ENCODE measurements around the gene TUBE1.
"Not testable (repeated sequence)": the region's sequence is repeated elsewhere in the genome, so short reads cannot be mapped to it uniquely, and the experiment has no call there.

Gene TUBE1

DNA sequence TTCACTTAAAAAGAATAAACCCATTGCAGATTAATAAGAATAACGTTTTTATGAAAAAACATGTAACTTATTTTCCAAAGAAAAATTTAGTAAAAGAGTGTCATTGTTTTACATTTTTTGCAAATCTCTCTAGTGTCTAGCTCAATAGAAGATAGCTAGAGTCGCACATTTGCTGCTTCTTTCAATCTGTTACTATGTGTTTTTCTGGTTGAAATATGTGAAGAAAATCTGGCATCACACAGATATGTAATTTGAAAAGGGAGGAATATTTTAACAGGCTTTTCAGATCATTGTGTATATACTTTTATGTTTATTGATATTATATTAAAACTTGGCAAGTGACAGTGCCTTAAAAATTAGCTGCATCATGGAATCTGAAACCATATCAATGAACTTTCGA is 24.3 kb downstream of the TUBE1 start:
- H3K27ac ChIP-seq: no peak overlapping the region
- no peak for TF ChIP-seq ZFX (IDR thresholded peaks at IDR 0.05; ENCODE audit: borderline replicate concordance)
- TF ChIP-seq, protein P1, sequence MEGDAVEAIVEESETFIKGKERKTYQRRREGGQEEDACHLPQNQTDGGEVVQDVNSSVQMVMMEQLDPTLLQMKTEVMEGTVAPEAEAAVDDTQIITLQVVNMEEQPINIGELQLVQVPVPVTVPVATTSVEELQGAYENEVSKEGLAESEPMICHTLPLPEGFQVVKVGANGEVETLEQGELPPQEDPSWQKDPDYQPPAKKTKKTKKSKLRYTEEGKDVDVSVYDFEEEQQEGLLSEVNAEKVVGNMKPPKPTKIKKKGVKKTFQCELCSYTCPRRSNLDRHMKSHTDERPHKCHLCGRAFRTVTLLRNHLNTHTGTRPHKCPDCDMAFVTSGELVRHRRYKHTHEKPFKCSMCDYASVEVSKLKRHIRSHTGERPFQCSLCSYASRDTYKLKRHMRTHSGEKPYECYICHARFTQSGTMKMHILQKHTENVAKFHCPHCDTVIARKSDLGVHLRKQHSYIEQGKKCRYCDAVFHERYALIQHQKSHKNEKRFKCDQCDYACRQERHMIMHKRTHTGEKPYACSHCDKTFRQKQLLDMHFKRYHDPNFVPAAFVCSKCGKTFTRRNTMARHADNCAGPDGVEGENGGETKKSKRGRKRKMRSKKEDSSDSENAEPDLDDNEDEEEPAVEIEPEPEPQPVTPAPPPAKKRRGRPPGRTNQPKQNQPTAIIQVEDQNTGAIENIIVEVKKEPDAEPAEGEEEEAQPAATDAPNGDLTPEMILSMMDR (IDR thresholded peaks at IDR 0.05): no peak

DNA sequence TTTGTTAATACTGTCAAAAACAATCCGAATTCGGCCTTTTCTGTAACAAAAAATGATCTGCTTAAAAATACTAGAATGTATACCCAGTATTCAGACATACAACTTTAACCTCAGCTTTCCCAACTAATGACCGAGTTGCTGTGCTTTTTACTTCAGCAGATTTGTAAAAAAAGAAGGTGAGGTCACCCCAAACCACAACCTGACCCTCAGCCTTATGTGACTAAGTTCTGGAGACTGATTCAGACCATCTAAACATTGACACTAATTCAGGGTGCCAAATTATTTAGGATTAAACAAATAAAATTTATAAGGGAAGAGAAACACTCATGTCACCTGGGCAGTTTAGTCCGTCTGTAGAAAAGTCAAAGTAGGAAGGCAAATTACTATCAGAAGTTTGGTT is 25.7 kb downstream of the TUBE1 start:
- H3K27ac ChIP-seq: no peak overlapping the region
- TF ChIP-seq ZFX (IDR thresholded peaks at IDR 0.05; ENCODE audit: borderline replicate concordance): no peak
- TF ChIP-seq, protein P1 (IDR thresholded peaks at IDR 0.05): no peak

DNA sequence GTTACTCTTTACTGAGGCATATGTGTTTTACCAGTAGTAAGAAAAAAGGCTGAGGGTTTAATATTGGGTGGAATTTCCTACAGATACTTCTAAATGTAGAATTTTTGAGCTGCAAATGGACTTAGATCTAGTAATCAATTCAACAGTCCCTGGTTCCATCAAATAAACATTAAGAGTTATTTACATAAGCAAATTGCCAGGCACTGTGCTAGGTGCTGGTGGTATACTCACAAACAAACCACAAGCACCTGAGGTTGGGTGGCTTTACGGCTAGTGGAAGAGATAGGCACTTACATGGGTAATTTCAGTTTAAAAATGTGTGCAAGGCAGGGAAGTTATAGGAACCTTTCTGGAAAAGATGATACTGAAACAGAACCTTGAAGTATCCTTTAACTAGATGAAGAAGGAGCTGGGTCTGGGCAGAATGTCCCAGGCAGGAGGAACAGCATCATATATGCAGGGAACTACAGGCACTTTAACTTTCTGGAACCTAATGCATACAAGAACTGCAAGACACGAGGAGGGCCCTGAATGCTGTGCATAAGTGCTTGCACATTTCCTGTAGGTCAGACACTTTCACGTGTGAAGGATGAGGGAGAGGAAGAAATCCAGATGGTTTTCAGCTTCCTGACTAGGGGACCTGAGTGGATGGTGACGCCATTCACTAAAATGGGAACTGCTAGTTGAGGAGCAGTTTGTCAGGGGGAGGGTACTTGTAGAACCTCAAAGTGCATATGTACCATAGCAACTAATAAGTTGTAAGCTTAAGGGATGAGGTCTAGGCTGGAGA is 28.8 kb downstream of the TUBE1 start:
- TF ChIP-seq, protein P1 (IDR thresholded peaks at IDR 0.05): no peak
- TF ChIP-seq ZFX (IDR thresholded peaks at IDR 0.05; ENCODE audit: borderline replicate concordance): no peak
- H3K27ac ChIP-seq: no peak overlapping the region

DNA sequence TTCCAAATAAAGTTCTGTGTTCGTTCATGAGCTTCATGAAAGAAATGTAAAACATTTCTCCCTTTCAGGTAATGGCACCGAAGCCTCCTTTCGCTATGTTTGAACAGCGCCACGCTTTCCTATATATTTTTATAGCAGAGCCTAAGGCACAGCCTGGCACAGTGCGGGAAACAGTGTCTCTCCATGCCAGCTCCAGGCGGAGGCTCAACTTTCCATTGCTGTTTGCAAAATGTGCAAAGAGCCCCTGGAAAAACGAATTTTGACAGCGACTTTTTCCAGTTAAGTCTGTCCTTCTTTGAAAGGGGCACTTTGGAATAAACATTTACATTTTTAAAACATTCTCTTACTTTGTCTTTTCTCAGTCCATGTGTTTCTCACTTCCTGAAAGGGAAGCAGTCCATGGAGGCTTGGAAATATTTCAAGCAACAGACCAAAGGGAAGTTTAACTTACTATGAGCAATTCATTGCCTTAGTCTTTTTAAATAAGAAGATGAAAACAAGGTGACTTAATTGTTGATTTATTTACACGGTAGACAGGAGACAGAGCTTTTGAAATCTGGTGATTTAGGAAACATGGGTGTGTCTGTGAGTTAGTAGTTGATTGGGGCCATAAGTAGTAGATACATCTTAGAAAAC is 32.6 kb downstream of the TUBE1 start:
- H3K27ac ChIP-seq: no peak overlapping the region
- no peak for TF ChIP-seq ZFX (IDR thresholded peaks at IDR 0.05; ENCODE audit: borderline replicate concordance)
- TF ChIP-seq, protein P1 (IDR thresholded peaks at IDR 0.05): no peak

DNA sequence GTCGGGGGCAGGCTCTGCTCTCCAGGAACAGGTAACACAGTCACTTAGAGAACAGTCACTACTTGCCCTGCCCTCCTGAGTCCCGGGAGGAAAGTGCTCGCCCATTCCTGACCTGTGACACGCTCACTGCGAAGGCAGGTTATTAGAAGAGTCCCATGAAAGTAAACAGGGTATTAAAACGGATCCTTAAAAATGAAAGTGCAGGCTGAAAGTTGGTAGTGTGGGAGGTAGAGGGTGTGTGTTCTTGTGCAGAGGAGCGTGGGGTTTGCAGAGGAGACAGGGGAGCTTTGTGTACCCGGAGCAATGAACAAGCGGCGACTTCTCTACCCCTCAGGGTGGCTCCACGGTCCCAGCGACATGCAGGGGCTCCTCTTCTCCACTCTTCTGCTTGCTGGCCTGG is 33.3 kb downstream of the TUBE1 start, which contains the start of gene CCN6:
Gene CCN6, plus strand, starts transcription at position 104 of the 400 bp plus-strand sequence. Its CDS starts 254 bp downstream, at position 358.
- H3K27ac ChIP-seq: no peak within 1 kb of the TSS
- TF ChIP-seq ZFX (IDR thresholded peaks at IDR 0.05; ENCODE audit: borderline replicate concordance): no peak
- TF ChIP-seq, protein P1 (IDR thresholded peaks at IDR 0.05): no peak

DNA sequence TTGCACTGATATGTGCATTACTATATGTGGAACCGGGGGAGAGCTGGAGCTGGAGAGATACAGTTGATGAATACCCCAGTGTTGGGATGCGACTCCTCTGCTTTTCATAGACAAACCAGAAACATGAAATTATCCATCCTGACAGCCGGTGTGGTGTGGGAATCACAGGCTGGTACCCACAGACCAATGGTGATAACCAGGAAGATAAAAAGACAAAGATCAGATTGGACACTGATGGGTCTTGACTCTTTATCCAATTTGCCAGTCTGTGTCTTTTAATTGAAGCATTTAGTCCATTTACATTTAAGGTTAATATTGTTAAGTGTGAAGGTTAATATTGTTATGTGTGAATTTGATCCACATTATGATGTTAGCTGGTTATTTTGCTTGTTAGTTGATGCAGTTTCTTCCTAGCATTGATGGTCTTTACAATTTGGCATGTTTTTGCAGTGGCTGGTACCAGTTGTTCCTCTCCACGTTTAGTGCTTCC is 36.0 kb downstream of the TUBE1 start:
- not testable (repeated sequence) for H3K27ac ChIP-seq

DNA sequence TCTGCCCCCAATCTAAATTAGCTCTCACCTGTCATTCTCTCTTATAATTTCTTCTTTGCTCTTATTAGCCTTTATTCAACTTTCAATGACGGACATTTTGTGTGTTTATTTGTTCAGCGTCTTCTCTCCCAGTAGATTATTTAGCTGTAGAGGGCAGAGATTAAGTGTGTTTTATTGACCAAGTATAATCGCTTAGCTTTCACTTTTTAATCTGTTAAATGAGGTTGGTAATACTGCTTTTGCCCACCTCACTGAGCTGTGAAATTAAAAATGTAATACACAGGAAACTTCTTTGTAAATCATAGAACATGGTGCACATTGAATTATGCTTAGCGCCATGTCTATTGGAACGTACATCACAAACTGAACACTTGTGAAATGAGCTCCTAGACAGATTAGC is 36.9 kb downstream of the TUBE1 start:
- no peak overlapping the region for H3K27ac ChIP-seq

More for the DNA sequence above, 36.9 kb downstream of the TUBE1 start:
- TF ChIP-seq ZFX (IDR thresholded peaks at IDR 0.05; ENCODE audit: borderline replicate concordance): no peak
- TF ChIP-seq, protein P1 (IDR thresholded peaks at IDR 0.05): no peak
